Adrenal gland (tissue), 12 donors: ENCODE measurements around the gene PTPRE. TPM values are rescaled to one million over a fixed set of nuclear protein-coding genes. Genes with fewer than 3 reads are reported as not detected.
A peak's percentile ranks its signal among the peaks of the same experiment; 100 is the strongest.

Source experiments
- DNase-seq, 7 donors: peaks; one replicate each; pipeline ENCODE4 v3.0.0-alpha.2; 2019 to 2020
- H3K27ac ChIP-seq, 5 donors: fragments of 200-600 bp; sonication (generic) in 4 of 5; 1 replicate in 3 of 5; 2 replicates in 2 of 5; pipeline versions ENCODE4 v1.5.1 to v1.8.0; 2016 to 2020; ENCODE audit warnings: mild to moderate bottlenecking in 1 of 5
- H3K27me3 ChIP-seq: fragments of 200-600 bp; 2 replicates; pipeline ENCODE4 v1.8.0; 2021
- H3K36me3 ChIP-seq, 2 donors: fragments of 200-600 bp; replicated peaks in 1 of 2; 1 replicate in 1 of 2; 2 replicates in 1 of 2; pipeline versions ENCODE4 v1.5.1 to v1.8.0; 2018 to 2022
- H3K4me1 ChIP-seq, 2 donors: fragments of 200-600 bp; replicated peaks in 1 of 2; 1 replicate in 1 of 2; 2 replicates in 1 of 2; pipeline versions ENCODE4 v1.5.1 to v1.8.0; 2018 to 2021
- H3K4me3 ChIP-seq, 4 donors: fragments of 200-600 bp; sonication (generic) in 3 of 4; one replicate each; pipeline ENCODE4 v1.5.1; 2016 to 2018
- H3K9me3 ChIP-seq, 3 donors: fragments of 200-600 bp; sonication (generic) in 1 of 3; replicated peaks in 1 of 3; 1 replicate in 2 of 3; 2 replicates in 1 of 3; pipeline versions ENCODE4 v1.5.1 to v1.8.0; 2016 to 2021
- POLR2A ChIP-seq, 2 donors: fragments of 450-650 bp; IDR thresholded peaks; one replicate each; pipeline ENCODE4 v1.6.1; 2017; ENCODE audit warnings: antibody characterized with exemption in 2 of 2, mild to moderate bottlenecking in 2 of 2, moderate library complexity in 1 of 2
- WGBS, 4 donors: extraction: QIAGEN DNeasy Blood & Tissue Kit in 2 of 4; methylation state at CpG; one replicate each; pipeline versions ENCODE4 v1.1.5 to v1.1.7; 2013 to 2017; 5-methylcytosine and 5-hydroxymethylcytosine counted together
- intact Hi-C, 2 donors: fragments of 100-400 bp; cut with DNase I; formaldehyde crosslinking; loops; one replicate each; pipeline versions ENCODE4 v1.14.1 to v1.15.0; 2022 to 2023
- polyA plus RNA-seq, 3 donors: library from polyadenylated mRNA; stranded (reverse); fragments of 200-250 nt in 2 of 3; fragments of 350-450 nt in 1 of 3; fragmentation: Illumina TruSeq in 1 of 3; extraction: RNeasy Lipid Tissue Mini Kit (QIAGEN cat#74804) in 1 of 3; gene quantifications; one replicate each; pipeline ENCODE4 v1.2.3, GENCODE V29; 2013 to 2014
- total RNA-seq, 9 donors: library from RNA; depleted of rRNA in 4 of 9; stranded (reverse); fragments of >200 nt in 4 of 9; fragments of 120-200 nt in 1 of 9; fragmentation: NEBNext Ultra II Directional in 1 of 9; extraction: Animal tissue kit (Norgen Biotek cat#: 25700) in 1 of 9; gene quantifications; one replicate each; pipeline versions ENCODE4 v1.1.0 to v1.2.4, GENCODE V29; 2013 to 2023
- TF ChIP-seq, protein P1 (sequence below), 6 experiments: fragments of 450-650 bp in 4 of 6; fragments of 200-600 bp in 2 of 6; sonication (generic) in 1 of 6; IDR thresholded peaks; 1 replicate in 5 of 6; 2 replicates in 1 of 6; pipeline versions ENCODE4 v1.5.1 to v1.8.0; 2016 to 2021; ENCODE audit warnings: antibody characterized with exemption in 6 of 6, mild to moderate bottlenecking in 2 of 6, moderate library complexity in 1 of 6
- donor health status: healthy with polysubstance abuse.
- donor health status: Bipolar disorder and iron deficiency.
- donor health status: DM: yes; HTN: yes; CAD: no.
- donor health status: DM: no; HTN: no; CAD: no.
- donor health status: DM: no; HTN: no; CAD: no.
- donor health status: DM: yes; HTN: yes; CAD: no.

PTPRE gene
- total and polyA plus RNA-seq, 12 donors = 7.6 to 52.8 (median 41.0) TPM

DNA sequence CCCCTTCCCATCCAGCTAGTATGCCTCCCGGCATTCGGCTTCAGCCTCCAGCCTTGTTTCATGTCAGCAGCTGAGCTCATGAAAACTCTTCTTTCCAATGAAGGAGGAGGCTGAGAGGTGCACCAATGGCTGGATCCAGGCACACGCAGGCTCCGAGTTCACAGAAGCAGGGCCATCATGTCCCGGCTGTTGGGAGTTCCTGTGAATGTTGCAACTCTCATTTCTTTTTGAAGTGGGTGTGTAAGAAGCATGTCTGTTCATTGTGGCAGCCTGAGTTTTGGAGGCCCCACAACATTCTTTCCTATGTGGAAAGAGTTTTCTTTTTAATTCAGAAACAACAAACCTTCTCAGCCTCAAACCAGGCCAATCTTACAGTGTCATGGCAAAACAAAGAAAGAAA, 89.7 kb downstream of the PTPRE start:
- WGBS, 4 donors = 61 to 91% (median 70%) methylated on average over 3 to 5 of the region's 5 CpGs
- no peaks in the 10 kb centered on the region for H3K9me3 ChIP-seq

DNA sequence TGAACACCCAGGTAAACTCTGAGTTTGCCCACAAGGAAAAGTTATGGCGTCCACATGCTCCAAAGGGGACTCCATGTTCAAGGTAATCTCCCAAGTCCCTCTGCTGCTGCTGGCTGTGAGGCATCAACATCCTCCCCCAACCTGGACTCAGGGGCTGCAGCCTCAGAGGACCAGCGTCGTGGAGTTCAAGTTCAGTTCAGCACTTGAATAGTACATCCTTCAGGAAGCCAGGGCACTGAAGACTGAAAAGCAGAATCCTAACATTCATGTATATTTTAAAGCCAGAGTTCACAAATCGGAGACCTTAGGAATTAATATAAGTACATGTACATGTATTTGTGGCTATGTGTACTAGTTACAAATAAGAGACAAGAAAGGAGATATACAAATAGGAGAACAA, 90.4 kb downstream of the PTPRE start:
- Histone ChIP-seq H3K4me3 (no peak overlapping the region), H3K27ac (peak overlapping the region in 2 of 5 donors; percentile 2 to 59), H3K4me1 (peaks cover 13 to 29% of the 10 kb centered on the region in 2 donors), H3K27me3 (no peaks in the 10 kb centered on the region), H3K9me3 (no peaks in the 10 kb centered on the region), H3K36me3 (no peaks in the 10 kb centered on the region)
- peak in 1 of 7 donors; percentile 28 for DNase-seq
- 36 to 54% (median 47%) methylated on average over 4 of the region's 4 CpGs for WGBS, 4 donors
- TF ChIP-seq POLR2A (IDR thresholded peaks at IDR 0.05) = no peak
- TF ChIP-seq, protein P1, sequence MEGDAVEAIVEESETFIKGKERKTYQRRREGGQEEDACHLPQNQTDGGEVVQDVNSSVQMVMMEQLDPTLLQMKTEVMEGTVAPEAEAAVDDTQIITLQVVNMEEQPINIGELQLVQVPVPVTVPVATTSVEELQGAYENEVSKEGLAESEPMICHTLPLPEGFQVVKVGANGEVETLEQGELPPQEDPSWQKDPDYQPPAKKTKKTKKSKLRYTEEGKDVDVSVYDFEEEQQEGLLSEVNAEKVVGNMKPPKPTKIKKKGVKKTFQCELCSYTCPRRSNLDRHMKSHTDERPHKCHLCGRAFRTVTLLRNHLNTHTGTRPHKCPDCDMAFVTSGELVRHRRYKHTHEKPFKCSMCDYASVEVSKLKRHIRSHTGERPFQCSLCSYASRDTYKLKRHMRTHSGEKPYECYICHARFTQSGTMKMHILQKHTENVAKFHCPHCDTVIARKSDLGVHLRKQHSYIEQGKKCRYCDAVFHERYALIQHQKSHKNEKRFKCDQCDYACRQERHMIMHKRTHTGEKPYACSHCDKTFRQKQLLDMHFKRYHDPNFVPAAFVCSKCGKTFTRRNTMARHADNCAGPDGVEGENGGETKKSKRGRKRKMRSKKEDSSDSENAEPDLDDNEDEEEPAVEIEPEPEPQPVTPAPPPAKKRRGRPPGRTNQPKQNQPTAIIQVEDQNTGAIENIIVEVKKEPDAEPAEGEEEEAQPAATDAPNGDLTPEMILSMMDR (IDR thresholded peaks at IDR 0.05) = no peak
- intact Hi-C loops = no loop called here

More for the DNA sequence above, 89.7 kb downstream of the PTPRE start:
- DNase-seq = peak in 1 of 7 donors; percentile 35
- no peak for TF ChIP-seq POLR2A (IDR thresholded peaks at IDR 0.05)
- TF ChIP-seq, protein P1 (IDR thresholded peaks at IDR 0.05) = no peak
- no peak overlapping the region for H3K4me3 ChIP-seq
- H3K4me1 ChIP-seq = peaks cover 13 to 22% of the 10 kb centered on the region in 2 donors
- H3K27me3 ChIP-seq = no peaks in the 10 kb centered on the region
- no peaks in the 10 kb centered on the region for H3K36me3 ChIP-seq
- intact Hi-C loops = no loop called here
- H3K27ac ChIP-seq = peak overlapping the region in 2 of 5 donors; percentile 2 to 22

DNA sequence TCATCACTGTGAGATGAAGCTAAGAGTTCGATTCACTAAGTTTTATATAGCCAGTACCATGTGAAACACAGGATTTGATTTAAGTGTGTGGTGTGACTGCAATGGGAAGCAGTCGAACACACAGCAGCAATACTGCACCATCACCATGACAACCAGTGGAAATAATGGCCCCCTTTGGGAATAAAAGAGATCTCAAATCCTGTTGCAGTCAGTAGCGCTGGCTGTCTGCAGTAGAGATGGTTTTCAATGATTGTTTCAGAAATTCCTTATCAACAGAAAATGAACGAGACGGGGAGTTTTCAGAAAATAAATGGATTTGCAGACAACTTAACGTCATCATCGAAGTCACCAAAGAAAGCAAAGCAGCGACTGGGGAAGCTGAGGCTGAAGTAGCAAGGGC, 91.0 kb downstream of the PTPRE start:
- no peak overlapping the region for H3K27ac ChIP-seq

DNA sequence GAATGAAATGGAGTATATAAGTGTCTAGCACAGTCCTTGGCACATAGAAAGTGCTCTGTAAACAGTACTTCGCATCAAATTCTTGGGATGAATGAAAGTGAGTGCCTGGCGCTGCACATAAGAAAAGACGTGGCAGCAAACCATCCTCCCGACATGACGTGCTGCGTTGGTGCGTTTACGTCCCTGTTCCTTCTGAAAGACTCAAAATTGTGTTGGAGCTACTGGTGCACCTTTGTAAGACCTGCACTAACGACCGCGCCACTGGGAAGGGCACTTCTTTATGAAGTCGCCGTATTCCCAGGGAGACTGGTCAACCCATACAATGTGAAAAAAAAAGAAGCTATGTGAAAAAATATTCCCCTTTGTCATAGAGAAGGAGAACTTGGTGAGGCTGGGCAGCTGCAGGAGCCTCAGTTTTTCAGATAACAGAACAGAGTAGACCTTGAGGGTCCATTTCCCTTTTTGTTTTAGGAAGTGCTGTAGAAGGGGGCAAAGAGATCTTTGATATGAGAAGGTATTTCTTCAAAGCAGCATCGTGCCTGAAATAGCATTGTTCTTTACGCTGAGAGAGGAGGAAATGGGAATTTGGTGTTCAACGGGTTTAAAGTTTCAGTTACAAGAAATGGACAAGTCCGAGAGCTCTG, 91.7 kb downstream of the PTPRE start:
- H3K4me3 ChIP-seq = no peak overlapping the region
- no peaks in the 10 kb centered on the region for H3K27me3 ChIP-seq
- peaks cover 13 to 29% of the 10 kb centered on the region in 2 donors for H3K4me1 ChIP-seq
- intact Hi-C loops = no loop called here
- H3K27ac ChIP-seq = no peak overlapping the region
- H3K9me3 ChIP-seq = no peaks in the 10 kb centered on the region
- no peaks in the 10 kb centered on the region for H3K36me3 ChIP-seq
- peak in 1 of 7 donors; percentile 5 for DNase-seq
- 83 to 89% (median 86%) methylated on average over 17 of the region's 17 CpGs for WGBS, 4 donors
- TF ChIP-seq POLR2A (IDR thresholded peaks at IDR 0.05) = no peak
- TF ChIP-seq, protein P1 (IDR thresholded peaks at IDR 0.05) = no peak

More for the DNA sequence above, 91.0 kb downstream of the PTPRE start:
- Histone ChIP-seq H3K27me3 (no peaks in the 10 kb centered on the region), H3K4me1 (peaks cover 13 to 29% of the 10 kb centered on the region in 2 donors), H3K4me3 (no peak overlapping the region), H3K36me3 (no peaks in the 10 kb centered on the region), H3K9me3 (no peaks in the 10 kb centered on the region)
- 65 to 75% (median 71%) methylated on average over 8 of the region's 8 CpGs for WGBS, 4 donors
- TF ChIP-seq POLR2A (IDR thresholded peaks at IDR 0.05) = no peak
- TF ChIP-seq, protein P1 (IDR thresholded peaks at IDR 0.05) = no peak
- intact Hi-C loops = no loop called here
- peak in 1 of 7 donors; percentile 1 for DNase-seq
